PFSK-1 (cell line): ENCODE data around the gene CD300LB.

Source experiments
- FOXP2 ChIP-seq: optimal IDR thresholded peaks from 2 replicates; pipeline ENCODE3; 2011; ENCODE audit warnings: borderline replicate concordance, control low read depth, inconsistent platforms; ENCODE audit not compliant: insufficient read depth; ENCODE audit errors: extremely low read length, extremely low read depth
- REST ChIP-seq, 2 experiments: IDR thresholded peaks; 2 replicates each; pipeline versions ENCODE4 v1.6.1 to v1.8.0; 2011 to 2012; ENCODE audit warnings: low read depth in 2 of 2, low read length in 2 of 2, control low read depth in 1 of 2, inconsistent platforms in 1 of 2, mild to moderate bottlenecking in 1 of 2, moderate library complexity in 1 of 2; ENCODE audit not compliant: insufficient read depth in 1 of 2

DNA sequence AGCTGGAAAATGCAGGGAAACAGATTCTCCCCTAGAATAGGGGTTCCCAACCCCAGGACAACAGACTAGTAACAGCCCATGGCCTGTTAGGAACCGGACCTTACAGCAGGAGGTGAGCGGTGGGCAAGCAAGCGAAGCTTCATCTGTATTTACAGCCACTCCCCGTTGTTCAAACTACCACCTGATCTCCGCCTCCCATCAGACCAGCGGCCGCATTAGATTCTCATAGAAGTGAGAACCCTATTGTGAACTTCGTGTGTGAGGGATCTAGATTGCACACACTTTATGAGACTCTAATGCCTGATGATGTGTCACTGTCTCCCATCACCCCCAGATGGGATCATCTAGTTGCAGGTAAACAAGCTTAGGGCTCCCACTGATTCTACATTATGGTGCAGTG is 3.5 kb downstream of the CD300LB start:
- no peak for TF ChIP-seq REST (IDR thresholded peaks at IDR 0.05; ENCODE audit: insufficient read depth in 1 of 2, low read depth in 2 of 2, low read length in 2 of 2)
- no peak for TF ChIP-seq FOXP2
